ENCODE data around the gene ABLIM2. TPM values are rescaled to one million over a fixed set of nuclear protein-coding genes. Genes with fewer than 3 reads are reported as not detected.

The ABLIM2 gene
- total RNA-seq, 1 experiment from 2014 or later: 1.0 TPM

- Histone ChIP-seq H3K14ac (ENCODE audit: insufficient read depth, low read length) (no peak overlapping the region; the same call in 1 of the 2 replicates), H3K27ac (ENCODE audit: insufficient read length, low read depth, low read length) (no peak overlapping the region), H2AFZ (ENCODE audit: low read length) (no peak overlapping the region), H3K23ac (ENCODE audit: insufficient read length, low read depth, low read length) (no peak overlapping the region), H2BK12ac (ENCODE audit: insufficient read length, low read depth, low read length) (no peak overlapping the region), H3K4me1 (ENCODE audit: insufficient read depth, low read length) (no peaks in the 10 kb centered on the region), H3K4ac (ENCODE audit: low read depth, low read length) (no peak overlapping the region), H4K91ac (ENCODE audit: insufficient read length, low read depth, low read length) (no peak overlapping the region), H4K20me1 (ENCODE audit: control insufficient read depth, insufficient read depth, insufficient read length) (no peaks in the 10 kb centered on the region), H3K27me3 (ENCODE audit: insufficient read depth, low read length) (no peaks in the 10 kb centered on the region), H2BK5ac (ENCODE audit: insufficient read length, low read length) (no peak overlapping the region), H4K5ac (ENCODE audit: insufficient read length, low read depth, low read length) (no peak overlapping the region), H2BK20ac (ENCODE audit: low read depth, low read length, poor library complexity, severe bottlenecking) (no peak overlapping the region), H3K79me2 (ENCODE audit: insufficient read depth, low read length) (no peaks in the 10 kb centered on the region), H3T11ph (ENCODE audit: low read length) (no peak overlapping the region), H3K9me3 (ENCODE audit: control insufficient read depth, low read depth, low read length) (no peaks in the 10 kb centered on the region), H2BK120ac (ENCODE audit: low read depth, low read length, poor library complexity, severe bottlenecking) (no peak overlapping the region), H3K56ac (ENCODE audit: insufficient read length, low read depth, low read length) (no peak overlapping the region), H3K18ac (ENCODE audit: insufficient read length, low read depth, low read length) (no peak overlapping the region), H2AK5ac (ENCODE audit: insufficient read length, low read length) (no peak overlapping the region), H3K23me2 (ENCODE audit: insufficient read length, low read depth, low read length, poor library complexity, severe bottlenecking) (no peaks in the 10 kb centered on the region), H3K9ac (ENCODE audit: extremely low read depth, insufficient read length, low read length) (no peak overlapping the region), H2BK15ac (ENCODE audit: low read depth, low read length) (no peak overlapping the region), H4K8ac (replicated peaks; ENCODE audit: insufficient read length, low read depth, low read length) (no peak overlapping the region), H3K79me1 (ENCODE audit: insufficient read depth, low read depth, low read length, poor library complexity, severe bottlenecking) (no peaks in the 10 kb centered on the region), H3K4me2 (ENCODE audit: insufficient read depth, insufficient read length, low read length) (no peak overlapping the region)
- Mint-ChIP-seq H3K4me3 (no peak overlapping the region), H3K36me3 (ENCODE audit: insufficient read depth in 1 of 3, low read depth in 3 of 3) (no peaks in the 10 kb centered on the region), H3K27ac (no peak overlapping the region), H3K4me1 (peaks cover 0 to 2% of the 10 kb centered on the region in 2 experiments; a peak in 1 of 4 replicates), H3K9me3 (peaks cover 4% of the 10 kb centered on the region in 2 experiments; a peak in 2 of 5 replicates), H3K27me3 (ENCODE audit: low read depth) (peaks cover 2% of the 10 kb centered on the region; the same call in 1 of the 2 replicates)
- no peak for DNase-seq
- no peak for TF ChIP-seq CTCF (conservative IDR thresholded peaks at IDR 0.05)
- WGBS (ENCODE audit: extremely low coverage, insufficient read length, low lambda C conversion rate): no CpG with 5 or more reads among the region's 6 CpGs
Measured at GRCh38 chr4:8177552-8177951, 18.9 kb upstream of the ABLIM2 start.
